Activated CD8-positive, alpha-beta T cell treated with anti-CD3 and anti-CD28 coated beads, Interleukin-2, amount 10 ng/mL, durations not matched to agents 7 days and 5 days (primary cell): Measurements from ENCODE around the gene INPP5J. TPM values are rescaled to one million over a fixed set of nuclear protein-coding genes. Genes with fewer than 3 reads are reported as not detected.

Experiments used
- ATAC-seq: fragments of 150-1000 bp; cut with Tn5 transposase; one replicate; pipeline ENCODE4 v1.10.0; 2021; ENCODE audit warnings: moderate library complexity
- CTCF ChIA-PET: fragments of 350-600 bp; sonication (Branson Sonifier 250); formaldehyde crosslinking; loops from one replicate; lab custom pipeline; 2021; ENCODE audit warnings: antibody characterized with exemption; lab: Charles Lee
- POLR2A ChIA-PET: fragments of 350-600 bp; sonication (Branson Sonifier 250); formaldehyde crosslinking; loops from one replicate; lab custom pipeline; 2021; ENCODE audit warnings: antibody characterized with exemption; lab: Charles Lee
- DNase-seq: peaks from one replicate; pipeline ENCODE4 v3.0.0-alpha.2; 2020
- H3K27ac Mint-ChIP-seq: one replicate; pipeline ENCODE4 v1.8.0; 2021; ENCODE audit warnings: mild to moderate bottlenecking, mixed read lengths
- H3K27me3 Mint-ChIP-seq: one replicate; pipeline ENCODE4 v1.8.0; 2021; ENCODE audit warnings: low read depth, mixed read lengths
- H3K36me3 Mint-ChIP-seq: one replicate; pipeline ENCODE4 v1.8.0; 2021; ENCODE audit warnings: low read depth, mixed read lengths
- H3K4me1 Mint-ChIP-seq: one replicate; pipeline ENCODE4 v1.8.0; 2021; ENCODE audit warnings: low read depth, mixed read lengths
- H3K4me3 Mint-ChIP-seq: one replicate; pipeline ENCODE4 v1.8.0; 2021; ENCODE audit warnings: mild to moderate bottlenecking, mixed read lengths
- H3K9me3 Mint-ChIP-seq: one replicate; pipeline ENCODE4 v1.8.0; 2022; ENCODE audit warnings: mixed read lengths; ENCODE audit not compliant: insufficient read depth
- total RNA-seq, 2 experiments: library from RNA; stranded (reverse); gene quantifications; one replicate each; pipeline ENCODE4 v1.2.3, GENCODE V29; 2021

Gene INPP5J
- total RNA-seq, 2 experiments from 2014 or later: not detected

- CTCF ChIA-PET: no interaction called here
- POLR2A ChIA-PET: no interaction called here
- H3K27me3 Mint-ChIP-seq: no peaks in the 10 kb centered on the region
- no peaks in the 10 kb centered on the region for H3K36me3 Mint-ChIP-seq
- H3K4me3 Mint-ChIP-seq: no peak overlapping the region
- H3K4me1 Mint-ChIP-seq: peaks cover 9% of the 10 kb centered on the region
- no peak overlapping the region for H3K27ac Mint-ChIP-seq
- no peak for DNase-seq
- no peak for ATAC-seq
- no peaks in the 10 kb centered on the region for H3K9me3 Mint-ChIP-seq
Observed at GRCh38 chr22:31143038-31143437, 20.3 kb downstream of the INPP5J start.

DNA sequence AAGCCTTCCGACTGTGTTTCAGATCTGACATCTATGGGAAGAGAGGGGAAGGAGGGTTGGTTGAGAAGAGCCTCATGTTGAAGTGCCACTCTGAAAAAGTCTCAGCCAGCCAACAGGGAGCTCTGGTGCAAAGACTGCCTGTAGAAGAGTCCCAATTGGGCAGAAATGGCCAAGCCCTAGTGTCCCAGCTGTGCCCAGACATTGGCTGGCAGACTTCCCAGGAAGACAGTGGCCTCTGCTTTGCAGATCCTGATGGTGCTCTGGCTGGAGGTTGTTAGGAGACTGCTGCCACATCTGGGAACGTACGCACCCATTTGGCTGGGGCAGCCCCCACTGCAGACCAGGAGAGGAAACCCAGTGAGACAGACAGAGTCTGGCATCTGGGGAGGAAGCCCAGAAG, 20.8 kb downstream of the INPP5J start:
- no peaks in the 10 kb centered on the region for H3K27me3 Mint-ChIP-seq
- H3K9me3 Mint-ChIP-seq: no peaks in the 10 kb centered on the region
- CTCF ChIA-PET: interaction anchor here (1.2 kb wide), 1 partner anchor 60 kb away, joined by 3 read pairs; no protein-coding TSS in a partner anchor
- ATAC-seq (no peak), DNase-seq (no peak)
- POLR2A ChIA-PET: no interaction called here
- H3K4me1 Mint-ChIP-seq: peaks cover 9% of the 10 kb centered on the region
- H3K27ac Mint-ChIP-seq: no peak overlapping the region
- no peaks in the 10 kb centered on the region for H3K36me3 Mint-ChIP-seq
- H3K4me3 Mint-ChIP-seq: no peak overlapping the region

GRCh38 chr22:31144223-31144622, 21.5 kb downstream of the INPP5J start:
- Mint-ChIP-seq H3K4me3 (no peak overlapping the region), H3K27me3 (no peaks in the 10 kb centered on the region), H3K36me3 (no peaks in the 10 kb centered on the region), H3K9me3 (no peaks in the 10 kb centered on the region), H3K27ac (no peak overlapping the region), H3K4me1 (peaks cover 9% of the 10 kb centered on the region)
- DNase-seq (no peak), ATAC-seq (no peak)
- ChIA-PET CTCF (interaction anchor here (0.8 to 1.2 kb wide), 2 partner anchors 60 to 61 kb away, joined by 3 read pairs; no protein-coding TSS in a partner anchor), POLR2A (no interaction called here)

DNA sequence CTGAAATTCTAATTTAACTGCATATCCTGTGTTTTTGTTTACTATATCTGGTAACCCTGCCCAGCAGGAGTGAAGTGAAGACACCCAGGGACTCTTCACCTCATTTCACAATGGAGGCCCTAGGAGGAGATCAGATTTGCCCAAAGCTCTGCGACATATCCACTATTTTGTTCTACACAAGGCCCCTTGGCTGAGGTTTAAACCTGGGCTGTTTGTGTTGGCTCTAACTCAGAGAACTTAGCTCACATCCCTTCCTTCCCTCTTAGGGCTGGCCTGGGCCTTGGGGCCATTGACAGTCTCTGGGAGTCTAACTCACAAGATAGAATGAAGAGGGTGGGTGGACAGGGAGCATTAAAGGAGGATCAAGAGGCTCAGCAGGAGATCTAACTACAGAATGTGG, 25.7 kb downstream of the INPP5J start:
- H3K9me3 Mint-ChIP-seq: no peaks in the 10 kb centered on the region
- ChIA-PET POLR2A (no interaction called here), CTCF (interaction anchor here (1.2 to 2.0 kb wide), 3 partner anchors 20 to 64 kb away, joined by 3 to 5 read pairs (median 4); no protein-coding TSS in a partner anchor)
- no peak overlapping the region for H3K4me3 Mint-ChIP-seq
- peaks cover 2% of the 10 kb centered on the region for H3K27me3 Mint-ChIP-seq
- H3K4me1 Mint-ChIP-seq: peaks cover 9% of the 10 kb centered on the region
- H3K27ac Mint-ChIP-seq: no peak overlapping the region
- ATAC-seq (no peak), DNase-seq (no peak)
- no peaks in the 10 kb centered on the region for H3K36me3 Mint-ChIP-seq

- DNase-seq (peak; percentile 45), ATAC-seq (peak; percentile 68)
- Mint-ChIP-seq H3K36me3 (no peaks in the 10 kb centered on the region), H3K9me3 (no peaks in the 10 kb centered on the region), H3K27ac (no peak overlapping the region), H3K4me3 (no peak overlapping the region), H3K27me3 (peaks cover 2% of the 10 kb centered on the region), H3K4me1 (peaks cover 7% of the 10 kb centered on the region)
- POLR2A ChIA-PET: no interaction called here
- CTCF ChIA-PET: interaction anchor here (1.2 to 2.0 kb wide), 4 partner anchors 10 to 64 kb away, joined by 3 to 10 read pairs (median 4); partner anchors contain the start of gene RNF185
Observed at GRCh38 chr22:31148953-31149627, 26.3 kb downstream of the INPP5J start.

- ATAC-seq (no peak), DNase-seq (no peak)
- Mint-ChIP-seq H3K27ac (no peak overlapping the region), H3K27me3 (peaks cover 2% of the 10 kb centered on the region), H3K4me3 (no peak overlapping the region), H3K9me3 (no peaks in the 10 kb centered on the region), H3K36me3 (no peaks in the 10 kb centered on the region), H3K4me1 (no peaks in the 10 kb centered on the region)
- ChIA-PET CTCF (interaction anchor here (1.9 kb wide), 1 partner anchor 9 kb away, joined by 10 read pairs; the partner anchor contains the start of gene RNF185), POLR2A (no interaction called here)
Observed at GRCh38 chr22:31150615-31151014, 27.8 kb downstream of the INPP5J start.

DNA sequence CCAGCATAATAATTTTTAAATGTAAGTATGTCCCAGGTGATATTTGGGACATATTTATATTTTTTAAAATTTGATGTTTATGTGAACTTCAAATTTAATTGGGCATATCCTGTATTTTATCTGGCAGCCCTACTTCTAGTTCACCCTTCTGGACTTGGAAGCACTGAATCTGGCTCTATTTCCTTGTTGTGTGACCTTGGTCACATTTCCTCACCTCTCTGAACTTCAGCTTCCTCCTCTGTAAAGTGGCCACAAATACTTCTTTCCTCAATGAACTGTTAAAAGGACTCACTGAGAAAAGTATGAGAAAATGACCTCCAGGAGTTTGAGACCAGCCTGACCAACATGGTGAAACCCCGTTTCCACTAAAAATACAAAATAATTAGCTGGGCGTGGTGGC, 29.1 kb downstream of the INPP5J start:
- Mint-ChIP-seq H3K27me3 (peaks cover 2% of the 10 kb centered on the region), H3K9me3 (no peaks in the 10 kb centered on the region)

GRCh38 chr22:31153357-31153756, 30.6 kb downstream of the INPP5J start:
- Mint-ChIP-seq H3K9me3 (no peaks in the 10 kb centered on the region), H3K36me3 (no peaks in the 10 kb centered on the region), H3K27ac (no peak overlapping the region), H3K4me1 (no peaks in the 10 kb centered on the region), H3K4me3 (no peak overlapping the region), H3K27me3 (peaks cover 6% of the 10 kb centered on the region)
- DNase-seq (no peak), ATAC-seq (no peak)
- ChIA-PET POLR2A (no interaction called here), CTCF (interaction anchor here (1.4 kb wide), 2 partner anchors 45 to 69 kb away, joined by 3 to 4 read pairs; no protein-coding TSS in a partner anchor)

More for the DNA sequence above, 29.1 kb downstream of the INPP5J start:
- H3K4me3 Mint-ChIP-seq: no peak overlapping the region
- ChIA-PET CTCF (no interaction called here), POLR2A (no interaction called here)
- DNase-seq (no peak), ATAC-seq (no peak)
- no peaks in the 10 kb centered on the region for H3K4me1 Mint-ChIP-seq
- H3K36me3 Mint-ChIP-seq: no peaks in the 10 kb centered on the region
- H3K27ac Mint-ChIP-seq: no peak overlapping the region

GRCh38 chr22:31154975-31155374, 32.2 kb downstream of the INPP5J start:
- Mint-ChIP-seq H3K27ac (no peak overlapping the region), H3K9me3 (no peaks in the 10 kb centered on the region), H3K4me1 (peaks cover 8% of the 10 kb centered on the region), H3K4me3 (no peak overlapping the region), H3K36me3 (peaks cover under 1% of the 10 kb centered on the region), H3K27me3 (peaks cover 6% of the 10 kb centered on the region)
- ChIA-PET POLR2A (no interaction called here), CTCF (no interaction called here)
- ATAC-seq (no peak), DNase-seq (no peak)

GRCh38 chr22:31155422-31155821, 32.7 kb downstream of the INPP5J start:
- ChIA-PET CTCF (no interaction called here), POLR2A (no interaction called here)
- Mint-ChIP-seq H3K4me3 (no peak overlapping the region), H3K27me3 (peaks cover 6% of the 10 kb centered on the region), H3K36me3 (peaks cover 2% of the 10 kb centered on the region), H3K27ac (no peak overlapping the region), H3K4me1 (peaks cover 9% of the 10 kb centered on the region), H3K9me3 (no peaks in the 10 kb centered on the region)
- no peak for DNase-seq
- no peak for ATAC-seq

DNA sequence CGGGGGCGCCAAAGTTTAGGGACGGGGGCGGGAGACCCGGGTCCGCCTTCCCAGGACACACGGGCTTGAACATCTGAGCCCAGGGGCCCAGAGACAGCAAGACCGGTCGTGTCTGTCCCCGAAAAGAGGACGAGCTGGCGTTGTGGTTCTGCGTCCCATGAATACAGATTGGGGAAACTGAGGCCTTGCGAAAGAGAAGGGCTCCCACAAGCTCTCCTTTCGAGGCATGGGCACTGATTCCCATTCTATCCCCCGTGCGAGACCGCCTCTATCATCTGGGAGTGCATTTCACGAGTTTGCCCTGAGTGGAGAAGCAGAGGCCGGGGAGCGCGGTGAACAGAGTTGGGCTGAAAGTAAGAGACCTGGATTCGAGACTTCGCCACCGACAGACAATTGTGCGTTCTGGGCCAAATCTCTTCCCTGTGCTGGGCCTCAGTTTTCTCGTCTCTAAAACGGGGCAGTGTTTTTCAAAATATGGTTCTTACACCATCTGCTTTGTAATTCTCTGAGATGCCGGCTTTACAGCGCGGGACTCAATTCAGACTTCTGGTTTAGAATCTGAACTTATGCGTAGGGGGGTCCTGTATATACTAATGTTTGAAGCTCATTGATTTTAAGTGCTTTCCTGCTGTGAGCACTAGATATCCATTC, 37.7 kb downstream of the INPP5J start:
- no peaks in the 10 kb centered on the region for H3K9me3 Mint-ChIP-seq
- POLR2A ChIA-PET: interaction anchor here (1.4 to 1.5 kb wide), 2 partner anchors 132 to 186 kb away, joined by 3 to 6 read pairs; partner anchors contain the start of genes PATZ1 and PIK3IP1
- peak overlapping the region; percentile 100 for H3K4me3 Mint-ChIP-seq
- H3K27ac Mint-ChIP-seq: peak overlapping the region; percentile 97
- ATAC-seq (peak; percentile 57), DNase-seq (peak; percentile 23)
- H3K4me1 Mint-ChIP-seq: peaks cover 32% of the 10 kb centered on the region
- H3K36me3 Mint-ChIP-seq: peaks cover 11% of the 10 kb centered on the region
- H3K27me3 Mint-ChIP-seq: peaks cover 5% of the 10 kb centered on the region
- CTCF ChIA-PET: interaction anchor here (1.3 to 2.6 kb wide), 8 partner anchors 10 to 526 kb away, joined by 3 to 13 read pairs (median 8); partner anchors contain the start of gene LIMK2

GRCh38 chr22:31161386-31161785, 38.6 kb downstream of the INPP5J start:
- Mint-ChIP-seq H3K4me3 (peak overlapping the region; percentile 100), H3K36me3 (peaks cover 16% of the 10 kb centered on the region), H3K27ac (no peak overlapping the region), H3K4me1 (peaks cover 32% of the 10 kb centered on the region), H3K9me3 (no peaks in the 10 kb centered on the region), H3K27me3 (peaks cover 5% of the 10 kb centered on the region)
- no peak for DNase-seq
- CTCF ChIA-PET: interaction anchor here (1.0 to 2.4 kb wide), 5 partner anchors 42 to 152 kb away, joined by 3 to 9 read pairs (median 4); no protein-coding TSS in a partner anchor
- POLR2A ChIA-PET: interaction anchor here (0.8 kb wide), 1 partner anchor 131 kb away, joined by 3 read pairs; the partner anchor contains the start of gene PIK3IP1
- no peak for ATAC-seq
